ENCODE data around the gene DAAM1.

DAAM1 gene

DNA sequence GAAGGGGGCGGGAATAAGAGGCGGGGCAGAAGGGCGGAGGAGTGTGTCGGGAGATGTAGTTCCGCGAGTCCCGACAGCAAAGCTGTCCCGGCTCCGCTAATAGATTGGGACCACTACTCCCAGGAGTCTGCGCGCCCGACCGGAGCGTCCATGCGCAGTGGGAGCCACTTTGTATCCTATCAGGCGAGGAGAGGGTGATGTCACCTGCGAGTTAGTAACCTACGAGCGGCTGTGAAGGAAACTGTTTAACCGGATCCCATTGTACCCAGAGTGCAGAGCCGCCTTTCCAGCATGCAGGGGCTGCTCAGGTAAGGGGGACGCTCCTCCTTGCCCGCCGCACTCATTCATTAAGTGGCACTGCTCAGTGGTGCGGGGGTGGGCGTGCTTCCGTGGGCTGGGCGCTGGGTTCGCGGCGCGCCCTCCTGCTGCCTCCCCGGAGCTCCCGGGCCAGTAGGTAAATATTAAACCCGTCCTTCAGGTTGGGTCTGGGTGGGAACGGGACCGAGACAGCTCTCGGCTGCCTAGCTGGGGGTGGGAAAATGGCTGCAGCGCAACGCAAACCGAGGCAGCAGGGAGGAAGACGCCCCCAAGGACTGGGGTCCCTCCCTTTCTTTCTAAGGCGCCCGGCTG is at the start of gene DAAM1:
Gene DAAM1, plus strand, starts transcription at position 207 of the 630 bp plus-strand sequence. CDS start 74,811 bp downstream, outside the sequence.
- H3K27me3 ChIP-seq (ENCODE audit: control insufficient read depth in 1 of 2, insufficient read depth in 2 of 2, low read length in 2 of 2): no peaks in the 10 kb centered on the region
- H3K27ac ChIP-seq (ENCODE audit: low read depth, low read length): peak within 1 kb of the TSS; percentile 92
- H3K4me3 ChIP-seq (ENCODE audit: low read depth in 1 of 2, low read length in 2 of 2): peak within 1 kb of the TSS; percentile 88 to 93
- H3K4me1 ChIP-seq (ENCODE audit: insufficient read depth, low read length): peaks cover 30% of the 10 kb centered on the region
- H3K36me3 ChIP-seq (ENCODE audit: insufficient read depth, low read length): no peaks in the 10 kb centered on the region
- no peaks in the 10 kb centered on the region for H3K9me3 ChIP-seq (ENCODE audit: low read length)
- H3K9ac ChIP-seq (ENCODE audit: low read length): peak within 1 kb of the TSS; percentile 83

DNA sequence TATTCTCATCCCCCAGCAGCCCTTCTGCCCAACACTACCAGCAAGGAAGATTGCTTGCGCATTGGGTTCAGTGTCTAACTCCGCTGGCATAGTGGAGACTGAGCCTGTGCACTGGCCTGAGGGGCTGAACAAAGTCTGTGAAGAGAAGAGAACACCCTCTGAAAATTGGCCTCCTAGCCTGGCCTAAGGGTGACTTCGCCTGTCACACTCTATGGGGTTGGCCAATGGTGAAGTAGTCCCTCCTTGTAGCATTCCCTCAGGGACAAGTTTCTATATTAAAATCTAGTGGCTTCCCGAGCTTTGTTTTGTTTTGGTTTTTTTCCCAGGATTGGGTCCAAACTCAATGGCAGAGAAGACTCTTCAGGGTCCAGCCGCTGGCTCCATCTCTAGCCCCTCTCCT is 49.1 kb upstream of the DAAM1 start:
- Histone ChIP-seq H3K36me3 (ENCODE audit: insufficient read depth, low read length) (no peaks in the 10 kb centered on the region), H3K27me3 (ENCODE audit: control insufficient read depth in 1 of 2, insufficient read depth in 2 of 2, low read length in 2 of 2) (no peaks in the 10 kb centered on the region), H3K4me3 (ENCODE audit: low read depth in 1 of 2, low read length in 2 of 2) (no peak overlapping the region), H3K9me3 (ENCODE audit: low read length) (no peaks in the 10 kb centered on the region), H3K27ac (ENCODE audit: low read depth, low read length) (no peak overlapping the region), H3K4me1 (ENCODE audit: insufficient read depth, low read length) (no peaks in the 10 kb centered on the region), H3K9ac (ENCODE audit: low read length) (no peak overlapping the region)

DNA sequence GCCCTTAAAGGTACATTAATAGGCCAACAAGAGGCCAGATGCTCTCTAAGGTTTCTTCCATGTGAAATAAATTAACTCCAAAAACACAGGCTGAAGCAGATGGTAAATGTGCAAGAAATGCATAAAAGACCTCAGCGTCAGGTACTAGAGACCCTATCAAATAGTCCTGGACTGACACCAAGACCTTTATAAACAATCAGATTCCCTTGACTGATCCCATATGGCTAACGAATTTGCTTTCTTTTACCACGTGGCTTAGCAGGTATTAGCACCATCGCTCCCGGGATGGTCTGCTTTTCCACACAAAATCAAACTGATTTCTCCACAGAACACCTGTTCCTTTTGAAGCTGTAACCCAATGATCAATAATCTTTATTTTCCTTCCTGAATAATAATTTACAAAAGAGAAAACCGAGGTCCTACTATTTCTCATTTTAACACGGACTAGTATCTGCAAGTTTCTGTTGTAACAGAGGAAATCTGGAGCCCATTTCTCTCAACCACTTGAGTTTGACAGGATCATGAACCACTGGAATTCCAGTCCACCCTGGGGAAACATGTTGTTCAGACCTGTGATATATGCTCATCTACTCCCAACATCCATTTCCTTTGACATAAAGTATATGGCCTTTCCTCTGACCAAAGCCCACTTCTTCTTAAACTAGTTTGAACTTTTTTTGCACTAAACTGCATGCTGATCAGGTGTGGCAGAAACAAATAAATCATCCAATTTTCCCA is 48.2 kb upstream of the DAAM1 start:
- Histone ChIP-seq H3K9ac (ENCODE audit: low read length) (no peak overlapping the region), H3K4me1 (ENCODE audit: insufficient read depth, low read length) (no peaks in the 10 kb centered on the region), H3K36me3 (ENCODE audit: insufficient read depth, low read length) (no peaks in the 10 kb centered on the region), H3K9me3 (ENCODE audit: low read length) (no peaks in the 10 kb centered on the region), H3K27me3 (ENCODE audit: control insufficient read depth in 1 of 2, insufficient read depth in 2 of 2, low read length in 2 of 2) (no peaks in the 10 kb centered on the region), H3K4me3 (ENCODE audit: low read depth in 1 of 2, low read length in 2 of 2) (no peak overlapping the region), H3K27ac (ENCODE audit: low read depth, low read length) (no peak overlapping the region)

GRCh38 chr14:59146484-59146883 is 42.0 kb upstream of the DAAM1 start:
- Histone ChIP-seq H3K4me3 (ENCODE audit: low read depth in 1 of 2, low read length in 2 of 2) (no peak overlapping the region), H3K36me3 (ENCODE audit: insufficient read depth, low read length) (no peaks in the 10 kb centered on the region), H3K27ac (ENCODE audit: low read depth, low read length) (no peak overlapping the region), H3K27me3 (ENCODE audit: control insufficient read depth in 1 of 2, insufficient read depth in 2 of 2, low read length in 2 of 2) (no peaks in the 10 kb centered on the region), H3K4me1 (ENCODE audit: insufficient read depth, low read length) (no peaks in the 10 kb centered on the region), H3K9ac (ENCODE audit: low read length) (no peak overlapping the region), H3K9me3 (ENCODE audit: low read length) (no peaks in the 10 kb centered on the region)

DNA sequence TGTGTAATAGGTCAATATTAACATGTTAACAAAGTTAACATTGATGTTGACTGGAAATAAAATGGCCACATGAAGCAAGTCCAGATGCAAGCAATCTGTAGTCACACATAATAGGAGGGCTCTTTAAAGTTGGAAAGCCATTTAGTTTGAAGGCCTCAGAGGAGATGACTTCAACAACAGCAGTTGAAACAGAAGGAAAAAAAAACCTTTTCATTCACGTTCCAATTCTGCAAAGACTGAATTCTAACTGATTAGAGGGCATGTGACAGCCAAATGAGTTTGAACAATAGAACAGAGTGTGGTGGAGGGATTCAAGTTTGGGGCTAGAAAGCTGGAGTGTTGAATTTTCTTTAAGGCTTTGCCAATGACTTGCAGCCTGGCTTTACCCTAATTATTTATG is 41.5 kb upstream of the DAAM1 start:
- Histone ChIP-seq H3K9ac (ENCODE audit: low read length) (no peak overlapping the region), H3K4me1 (ENCODE audit: insufficient read depth, low read length) (no peaks in the 10 kb centered on the region)

DNA sequence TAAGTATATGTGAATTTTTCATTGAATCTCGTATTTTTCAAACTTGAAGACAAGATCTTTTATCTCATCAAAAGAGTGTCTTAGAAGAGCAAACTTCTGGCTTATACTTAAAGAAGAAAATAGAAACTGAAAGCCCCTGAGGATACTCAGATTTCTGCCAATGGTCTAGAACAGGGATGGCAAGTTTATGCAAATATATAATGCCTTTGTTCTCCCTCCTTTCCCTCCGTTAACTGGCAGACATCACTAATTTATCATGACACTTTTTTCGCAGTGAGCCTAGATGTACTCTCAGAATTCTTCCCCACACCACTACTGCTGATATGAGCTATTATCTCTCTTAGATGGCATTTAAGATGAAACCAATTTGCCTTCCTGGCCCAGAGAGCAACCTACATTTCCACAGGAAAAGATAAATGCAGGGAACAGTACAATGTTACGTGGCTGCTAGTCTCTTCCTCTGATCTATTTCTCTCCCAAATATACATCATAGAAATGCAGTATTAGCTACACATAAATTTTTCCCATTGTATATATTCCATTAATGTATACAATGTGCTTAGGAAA is 40.0 kb upstream of the DAAM1 start:
- Histone ChIP-seq H3K27ac (ENCODE audit: low read depth, low read length) (no peak overlapping the region), H3K27me3 (ENCODE audit: control insufficient read depth in 1 of 2, insufficient read depth in 2 of 2, low read length in 2 of 2) (no peaks in the 10 kb centered on the region), H3K36me3 (ENCODE audit: insufficient read depth, low read length) (no peaks in the 10 kb centered on the region), H3K9me3 (ENCODE audit: low read length) (no peaks in the 10 kb centered on the region), H3K9ac (ENCODE audit: low read length) (no peak overlapping the region), H3K4me3 (ENCODE audit: low read depth in 1 of 2, low read length in 2 of 2) (no peak overlapping the region), H3K4me1 (ENCODE audit: insufficient read depth, low read length) (no peaks in the 10 kb centered on the region)

More for the DNA sequence above, 41.5 kb upstream of the DAAM1 start:
- H3K27me3 ChIP-seq (ENCODE audit: control insufficient read depth in 1 of 2, insufficient read depth in 2 of 2, low read length in 2 of 2): no peaks in the 10 kb centered on the region
- H3K36me3 ChIP-seq (ENCODE audit: insufficient read depth, low read length): no peaks in the 10 kb centered on the region
- H3K4me3 ChIP-seq (ENCODE audit: low read depth in 1 of 2, low read length in 2 of 2): no peak overlapping the region
- no peak overlapping the region for H3K27ac ChIP-seq (ENCODE audit: low read depth, low read length)
- no peaks in the 10 kb centered on the region for H3K9me3 ChIP-seq (ENCODE audit: low read length)

DNA sequence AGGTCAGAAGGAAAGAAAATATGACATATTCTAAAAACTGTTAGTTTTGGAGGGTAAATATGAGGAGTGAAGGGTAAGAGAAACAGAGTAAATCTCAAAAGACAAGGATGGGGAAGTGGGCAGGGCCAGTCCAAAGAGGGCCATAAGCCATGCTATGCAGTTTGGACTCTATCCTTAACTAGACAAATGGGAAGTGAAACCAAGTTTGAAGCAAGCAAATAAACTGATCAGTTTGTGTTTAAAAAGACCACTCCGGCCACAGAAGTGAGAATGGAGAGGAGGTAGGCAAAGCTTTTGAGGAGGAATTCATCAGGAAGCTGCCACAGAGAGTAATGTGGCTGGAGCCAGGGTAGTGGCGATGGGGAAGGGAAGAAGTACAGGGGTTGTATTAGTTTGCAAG is 37.5 kb upstream of the DAAM1 start:
- Histone ChIP-seq H3K4me3 (ENCODE audit: low read depth in 1 of 2, low read length in 2 of 2) (no peak overlapping the region), H3K9ac (ENCODE audit: low read length) (no peak overlapping the region), H3K27me3 (ENCODE audit: control insufficient read depth in 1 of 2, insufficient read depth in 2 of 2, low read length in 2 of 2) (no peaks in the 10 kb centered on the region), H3K4me1 (ENCODE audit: insufficient read depth, low read length) (no peaks in the 10 kb centered on the region), H3K36me3 (ENCODE audit: insufficient read depth, low read length) (no peaks in the 10 kb centered on the region), H3K9me3 (ENCODE audit: low read length) (no peaks in the 10 kb centered on the region), H3K27ac (ENCODE audit: low read depth, low read length) (no peak overlapping the region)

DNA sequence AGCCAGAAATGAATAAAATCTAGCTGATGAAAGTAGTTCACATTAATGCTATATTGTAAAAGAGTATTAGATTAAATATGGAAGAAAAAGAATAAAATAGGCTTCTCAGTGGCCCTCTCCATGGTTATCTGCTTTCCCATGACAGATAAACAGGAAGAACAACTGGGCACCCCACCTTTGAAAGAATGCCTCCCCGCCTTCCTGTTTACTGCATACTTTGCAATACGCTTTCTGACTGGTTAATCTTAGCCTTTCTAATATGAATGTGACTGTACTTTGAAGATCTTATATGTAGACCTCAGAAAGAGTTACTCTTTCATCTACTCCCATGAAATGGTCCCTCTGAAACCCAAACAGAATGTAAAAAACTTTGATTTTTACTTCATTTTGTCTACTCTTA is 34.1 kb upstream of the DAAM1 start:
- Histone ChIP-seq H3K27ac (ENCODE audit: low read depth, low read length) (no peak overlapping the region), H3K9me3 (ENCODE audit: low read length) (no peaks in the 10 kb centered on the region), H3K4me3 (ENCODE audit: low read depth in 1 of 2, low read length in 2 of 2) (no peak overlapping the region), H3K36me3 (ENCODE audit: insufficient read depth, low read length) (no peaks in the 10 kb centered on the region), H3K4me1 (ENCODE audit: insufficient read depth, low read length) (no peaks in the 10 kb centered on the region), H3K27me3 (ENCODE audit: control insufficient read depth in 1 of 2, insufficient read depth in 2 of 2, low read length in 2 of 2) (no peaks in the 10 kb centered on the region), H3K9ac (ENCODE audit: low read length) (no peak overlapping the region)

DNA sequence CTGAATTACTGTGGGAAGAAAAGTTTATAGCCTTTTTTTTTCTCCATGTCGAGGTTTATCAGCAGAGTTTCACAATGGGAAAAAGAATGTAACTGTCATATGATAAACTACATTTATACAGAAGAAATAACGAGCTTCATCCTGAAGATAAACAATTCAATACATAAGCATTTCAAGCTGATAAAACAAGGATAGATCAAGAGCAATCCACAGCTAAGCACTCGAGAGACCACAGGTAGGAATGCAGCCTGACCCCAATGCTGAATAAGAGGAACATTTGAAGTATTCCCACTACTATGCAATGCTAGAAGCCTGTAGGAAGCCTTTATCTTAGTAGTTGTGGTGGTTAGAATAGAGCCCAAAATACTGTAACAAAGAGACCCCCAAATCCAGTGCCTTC is 32.6 kb upstream of the DAAM1 start:
- Histone ChIP-seq H3K4me3 (ENCODE audit: low read depth in 1 of 2, low read length in 2 of 2) (no peak overlapping the region), H3K27ac (ENCODE audit: low read depth, low read length) (no peak overlapping the region), H3K9ac (ENCODE audit: low read length) (no peak overlapping the region), H3K36me3 (ENCODE audit: insufficient read depth, low read length) (no peaks in the 10 kb centered on the region), H3K9me3 (ENCODE audit: low read length) (no peaks in the 10 kb centered on the region), H3K4me1 (ENCODE audit: insufficient read depth, low read length) (no peaks in the 10 kb centered on the region), H3K27me3 (ENCODE audit: control insufficient read depth in 1 of 2, insufficient read depth in 2 of 2, low read length in 2 of 2) (no peaks in the 10 kb centered on the region)

- no peaks in the 10 kb centered on the region for H3K36me3 ChIP-seq (ENCODE audit: insufficient read depth, low read length)
- no peak overlapping the region for H3K27ac ChIP-seq (ENCODE audit: low read depth, low read length)
- no peak overlapping the region for H3K9ac ChIP-seq (ENCODE audit: low read length)
- no peaks in the 10 kb centered on the region for H3K4me1 ChIP-seq (ENCODE audit: insufficient read depth, low read length)
- H3K9me3 ChIP-seq (ENCODE audit: low read length): no peaks in the 10 kb centered on the region
- H3K27me3 ChIP-seq (ENCODE audit: control insufficient read depth in 1 of 2, insufficient read depth in 2 of 2, low read length in 2 of 2): no peaks in the 10 kb centered on the region
- no peak overlapping the region for H3K4me3 ChIP-seq (ENCODE audit: low read depth in 1 of 2, low read length in 2 of 2)
These were observed 29.3 kb upstream of the DAAM1 start for GRCh38 chr14:59159169-59159568.

DNA sequence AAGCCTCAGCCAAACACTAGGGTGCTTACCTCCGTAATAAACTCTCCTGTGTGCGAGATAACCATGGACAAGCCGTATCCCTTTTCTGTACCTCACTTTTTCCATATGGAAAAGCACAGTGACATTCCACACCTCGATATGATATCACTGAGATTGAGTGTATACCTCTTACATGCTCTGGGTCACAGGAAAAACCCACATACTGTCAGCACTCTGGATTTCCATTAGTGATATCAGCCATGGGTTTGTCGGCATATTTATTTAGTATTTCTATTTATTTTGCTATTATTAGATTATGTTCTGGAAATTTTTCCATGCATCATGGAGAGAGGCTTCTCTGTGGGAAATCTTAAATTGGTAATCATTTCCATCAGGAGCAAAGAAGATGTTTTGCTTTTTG is 28.0 kb upstream of the DAAM1 start:
- Histone ChIP-seq H3K36me3 (ENCODE audit: insufficient read depth, low read length) (no peaks in the 10 kb centered on the region), H3K4me1 (ENCODE audit: insufficient read depth, low read length) (no peaks in the 10 kb centered on the region), H3K27ac (ENCODE audit: low read depth, low read length) (no peak overlapping the region), H3K9ac (ENCODE audit: low read length) (no peak overlapping the region), H3K27me3 (ENCODE audit: control insufficient read depth in 1 of 2, insufficient read depth in 2 of 2, low read length in 2 of 2) (no peaks in the 10 kb centered on the region), H3K4me3 (ENCODE audit: low read depth in 1 of 2, low read length in 2 of 2) (no peak overlapping the region), H3K9me3 (ENCODE audit: low read length) (no peaks in the 10 kb centered on the region)
